HuH-7.5 (cell line): ENCODE results near the gene PGS1.

ENCODE experiments used
- DNase-seq: peaks from one replicate; pipeline ENCODE4 v3.0.0; 2011; ENCODE audit warnings: low spot score

Gene PGS1

GRCh38 chr17:78428025-78428575, 49.7 kb downstream of the PGS1 start:
- DNase-seq = no peak

GRCh38 chr17:78428836-78429617, 50.6 kb downstream of the PGS1 start:
- DNase-seq = no peak

- no peak for DNase-seq
Measured at GRCh38 chr17:78429618-78429995, 51.2 kb downstream of the PGS1 start.

GRCh38 chr17:78430892-78431691, 52.6 kb downstream of the PGS1 start:
- no peak for DNase-seq

- no peak for DNase-seq
Measured at GRCh38 chr17:78431692-78431958, 53.2 kb downstream of the PGS1 start.

- DNase-seq = no peak
Measured at GRCh38 chr17:78432226-78433012, 54.0 kb downstream of the PGS1 start.

GRCh38 chr17:78433013-78433727, 54.7 kb downstream of the PGS1 start:
- DNase-seq = no peak

GRCh38 chr17:78433780-78434335, 55.4 kb downstream of the PGS1 start:
- DNase-seq = no peak

GRCh38 chr17:78434455-78435329, 56.2 kb downstream of the PGS1 start:
- no peak for DNase-seq

- no peak for DNase-seq
Measured at GRCh38 chr17:78435330-78436005, 57.0 kb downstream of the PGS1 start.

- DNase-seq = no peak
Measured at GRCh38 chr17:78437508-78438169, 59.2 kb downstream of the PGS1 start.

GRCh38 chr17:78438271-78438691, 59.8 kb downstream of the PGS1 start:
- no peak for DNase-seq

GRCh38 chr17:78438694-78439325, 60.4 kb downstream of the PGS1 start:
- DNase-seq = no peak

- no peak for DNase-seq
Measured at GRCh38 chr17:78441271-78441971, 63.0 kb downstream of the PGS1 start.

- DNase-seq = no peak
Measured at GRCh38 chr17:78442648-78443218, 64.3 kb downstream of the PGS1 start.

GRCh38 chr17:78444392-78444791, 65.9 kb downstream of the PGS1 start:
- no peak for DNase-seq

GRCh38 chr17:78446833-78447232, 68.4 kb downstream of the PGS1 start:
- no peak for DNase-seq
